Skeletal muscle tissue (tissue), 4 donors: ENCODE results near the gene USF1. TPM values are rescaled to one million over a fixed set of nuclear protein-coding genes. Genes with fewer than 3 reads are reported as not detected.
"Not testable (repeated sequence)": the region's sequence is repeated elsewhere in the genome, so short reads cannot be mapped to it uniquely, and the experiment has no call there.

Experiments
- H3K27ac ChIP-seq: one replicate; pipeline ENCODE4 v1.7.0; 2013; ENCODE audit warnings: mild to moderate bottlenecking, low read depth, low read length, inconsistent platforms
- H3K27me3 ChIP-seq, 3 donors: one replicate each; pipeline ENCODE4 v1.7.0; 2013; ENCODE audit warnings: low read length in 3 of 3; ENCODE audit not compliant: control insufficient read depth in 3 of 3, insufficient read depth in 3 of 3
- H3K36me3 ChIP-seq, 3 donors: one replicate each; pipeline ENCODE4 v1.7.0; 2013; ENCODE audit warnings: low read length in 3 of 3; ENCODE audit not compliant: control insufficient read depth in 3 of 3, insufficient read depth in 3 of 3
- H3K4me1 ChIP-seq, 3 donors: one replicate each; pipeline ENCODE4 v1.7.0; 2013; ENCODE audit warnings: low read length in 3 of 3, mild to moderate bottlenecking in 3 of 3; ENCODE audit not compliant: control insufficient read depth in 3 of 3, insufficient read depth in 3 of 3
- H3K4me3 ChIP-seq, 3 donors: one replicate each; pipeline ENCODE4 v1.7.0; 2013; ENCODE audit warnings: low read length in 3 of 3
- H3K9ac ChIP-seq, 3 donors: one replicate each; pipeline ENCODE4 v1.7.0; 2013; ENCODE audit warnings: low read length in 3 of 3, mild to moderate bottlenecking in 3 of 3, moderate library complexity in 2 of 3, low read depth in 1 of 3
- H3K9me3 ChIP-seq, 3 donors: one replicate each; pipeline ENCODE4 v1.7.0; 2013; ENCODE audit warnings: low read length in 3 of 3; ENCODE audit not compliant: control insufficient read depth in 3 of 3
- total RNA-seq: library from RNA; depleted of rRNA; stranded (reverse); fragments of >200 nt; gene quantifications from one replicate; pipeline ENCODE4 v1.2.3, GENCODE V29; 2014
- donor health status: Osteomylitis.

USF1 gene
- total RNA-seq, 1 donor from 2014 or later = 66.3 TPM

DNA sequence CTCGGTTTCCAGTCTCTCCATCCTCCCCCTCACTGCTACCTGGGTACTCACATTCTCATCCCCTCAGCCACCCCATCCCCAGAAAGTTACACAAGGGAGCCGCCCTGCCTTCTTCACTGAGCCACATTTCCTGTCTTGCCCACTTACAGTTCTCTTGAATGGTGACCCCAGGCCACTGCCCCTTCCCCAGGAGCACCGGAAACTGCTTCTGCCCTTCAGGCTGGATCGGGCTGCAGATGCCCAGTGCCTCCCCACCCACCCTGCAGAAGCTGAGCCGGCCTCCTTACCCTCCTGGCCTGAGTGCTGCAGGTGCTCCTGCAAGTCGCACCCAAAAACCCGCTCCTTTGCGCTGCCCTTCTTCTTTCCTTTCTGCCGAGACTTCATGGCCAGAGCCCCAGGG is 23.5 kb upstream of the USF1 start:
- Histone ChIP-seq H3K36me3 (no peaks in the 10 kb centered on the region), H3K4me1 (no peaks in the 10 kb centered on the region), H3K27ac (peak overlapping the region; percentile 51), H3K9me3 (no peaks in the 10 kb centered on the region), H3K9ac (no peak overlapping the region), H3K4me3 (peak overlapping the region in 2 of 3 donors; percentile 46 to 56), H3K27me3 (peaks cover 2 to 8% (median 3%) of the 10 kb centered on the region in 3 donors)

- no peak overlapping the region for H3K9ac ChIP-seq
- peak overlapping the region; percentile 51 for H3K27ac ChIP-seq
- no peaks in the 10 kb centered on the region for H3K4me1 ChIP-seq
Observed at GRCh38 chr1:161068306-161069234, 22.8 kb upstream of the USF1 start.

DNA sequence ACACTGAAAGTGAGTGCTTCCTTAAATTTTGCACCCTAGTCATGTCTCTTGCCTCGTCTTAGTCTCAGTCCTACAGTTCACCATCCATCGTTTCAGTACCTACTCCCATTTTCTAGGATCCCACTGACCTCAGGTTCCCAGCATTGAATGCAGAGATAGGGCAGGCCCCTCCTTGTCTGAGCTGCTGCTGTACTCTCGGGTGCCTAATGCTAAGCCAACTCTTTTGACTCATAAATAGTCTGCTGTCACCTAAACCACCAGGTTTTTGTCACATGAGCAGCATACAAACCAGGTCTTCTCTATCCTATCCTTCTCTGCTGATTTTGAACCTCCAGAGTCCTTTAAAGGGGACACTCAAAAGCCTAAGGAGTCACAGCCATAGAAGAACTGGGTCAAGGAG is 20.9 kb upstream of the USF1 start:
- Histone ChIP-seq H3K27me3 (peaks cover 2 to 15% (median 3%) of the 10 kb centered on the region in 3 donors), H3K4me1 (no peaks in the 10 kb centered on the region), H3K27ac (no peak overlapping the region), H3K36me3 (no peaks in the 10 kb centered on the region), H3K4me3 (no peak overlapping the region), H3K9ac (no peak overlapping the region), H3K9me3 (no peaks in the 10 kb centered on the region)

More at GRCh38 chr1:161068306-161069234, 22.8 kb upstream of the USF1 start:
- peaks cover 2 to 12% (median 3%) of the 10 kb centered on the region in 3 donors for H3K27me3 ChIP-seq
- no peaks in the 10 kb centered on the region for H3K36me3 ChIP-seq
- H3K4me3 ChIP-seq = peak overlapping the region in 2 of 3 donors; percentile 46 to 56
- H3K9me3 ChIP-seq = no peaks in the 10 kb centered on the region

DNA sequence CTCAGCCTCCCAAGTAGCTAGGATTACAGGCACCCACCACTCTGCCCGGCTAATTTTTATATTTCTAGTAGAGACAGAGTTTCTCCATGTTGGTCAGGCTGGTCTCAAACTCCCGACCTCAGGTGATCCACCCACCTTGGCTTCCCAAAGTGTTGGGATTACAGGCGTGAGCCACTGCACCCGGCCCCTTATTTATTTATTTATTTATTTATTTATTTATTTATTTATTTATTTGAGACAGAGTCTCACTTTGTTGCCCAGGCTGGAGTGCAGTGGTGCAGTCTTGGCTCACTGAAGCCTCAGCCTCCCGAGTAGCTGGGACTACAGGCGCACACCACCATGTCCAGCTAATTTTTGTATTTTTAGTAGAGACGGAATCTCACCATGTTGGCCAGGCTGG is 19.9 kb upstream of the USF1 start:
- not testable (repeated sequence) for H3K36me3 ChIP-seq, H3K4me3 ChIP-seq, H3K4me1 ChIP-seq, H3K27ac ChIP-seq, H3K9me3 ChIP-seq, H3K9ac ChIP-seq
- H3K27me3 ChIP-seq = peaks cover 2 to 15% (median 3%) of the 10 kb centered on the region in 3 donors

- H3K4me1 ChIP-seq, H3K9me3 ChIP-seq, H3K9ac ChIP-seq, H3K36me3 ChIP-seq, H3K27ac ChIP-seq, H3K4me3 ChIP-seq: not testable (repeated sequence)
- peaks cover 0 to 15% (median 3%) of the 10 kb centered on the region in 3 donors for H3K27me3 ChIP-seq
Observed at GRCh38 chr1:161063936-161064335, 18.2 kb upstream of the USF1 start.

DNA sequence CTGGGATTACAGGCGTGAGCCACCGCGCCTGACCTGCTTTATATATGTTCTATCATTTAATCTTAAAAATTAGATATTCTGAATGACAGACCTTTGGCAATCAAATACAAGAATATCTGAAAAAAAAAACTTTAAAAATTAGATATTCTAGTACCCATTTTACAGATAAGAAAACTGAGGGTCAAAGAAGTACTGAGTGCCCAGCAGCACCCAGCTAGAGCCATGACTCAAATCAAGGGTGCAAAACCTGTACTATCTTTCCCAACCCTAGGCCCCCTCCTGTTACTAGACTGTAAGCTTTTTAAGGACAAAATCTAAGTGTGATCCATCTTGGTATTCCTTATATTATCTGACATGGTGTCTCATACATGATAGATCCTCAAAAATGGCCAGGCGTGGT is 15.6 kb upstream of the USF1 start:
- Histone ChIP-seq H3K9me3 (no peaks in the 10 kb centered on the region), H3K9ac (no peak overlapping the region), H3K36me3 (no peaks in the 10 kb centered on the region), H3K27me3 (peaks cover 4 to 10% (median 4%) of the 10 kb centered on the region in 3 donors), H3K27ac (no peak overlapping the region), H3K4me1 (no peaks in the 10 kb centered on the region), H3K4me3 (no peak overlapping the region)

- no peak overlapping the region for H3K27ac ChIP-seq
- peaks cover 5 to 20% (median 18%) of the 10 kb centered on the region in 3 donors for H3K27me3 ChIP-seq
- H3K9me3 ChIP-seq = peaks cover 0 to 2% (median 0%) of the 10 kb centered on the region in 3 donors
- H3K4me1 ChIP-seq = no peaks in the 10 kb centered on the region
- H3K4me3 ChIP-seq = no peak overlapping the region
- H3K36me3 ChIP-seq = no peaks in the 10 kb centered on the region
- H3K9ac ChIP-seq = no peak overlapping the region
Observed at GRCh38 chr1:161059293-161059692, 13.5 kb upstream of the USF1 start.

DNA sequence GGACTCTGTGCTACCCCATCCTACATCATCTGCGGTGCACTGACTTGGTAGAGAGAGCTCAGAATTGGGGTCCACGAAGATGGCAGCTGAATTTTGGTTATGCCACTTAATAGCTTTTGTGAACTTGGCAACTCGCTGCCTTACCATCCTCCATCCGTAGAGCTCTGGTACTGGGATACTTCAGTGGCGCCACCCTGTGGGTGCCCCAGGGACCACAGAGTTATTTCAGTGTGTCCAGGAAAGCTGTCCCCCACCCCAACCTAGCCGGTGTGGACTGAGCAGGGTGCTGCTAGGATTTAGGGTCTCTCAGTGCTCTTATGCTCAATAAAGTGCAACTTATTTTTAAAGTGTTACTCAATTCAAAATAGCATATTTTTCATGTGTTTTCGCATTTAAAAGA is 9.0 kb upstream of the USF1 start:
- Histone ChIP-seq H3K36me3 (no peaks in the 10 kb centered on the region), H3K9me3 (peaks cover 0 to 2% (median 0%) of the 10 kb centered on the region in 3 donors), H3K9ac (no peak overlapping the region), H3K27me3 (peaks cover 5 to 31% (median 17%) of the 10 kb centered on the region in 3 donors), H3K4me1 (no peaks in the 10 kb centered on the region), H3K27ac (no peak overlapping the region), H3K4me3 (no peak overlapping the region)

DNA sequence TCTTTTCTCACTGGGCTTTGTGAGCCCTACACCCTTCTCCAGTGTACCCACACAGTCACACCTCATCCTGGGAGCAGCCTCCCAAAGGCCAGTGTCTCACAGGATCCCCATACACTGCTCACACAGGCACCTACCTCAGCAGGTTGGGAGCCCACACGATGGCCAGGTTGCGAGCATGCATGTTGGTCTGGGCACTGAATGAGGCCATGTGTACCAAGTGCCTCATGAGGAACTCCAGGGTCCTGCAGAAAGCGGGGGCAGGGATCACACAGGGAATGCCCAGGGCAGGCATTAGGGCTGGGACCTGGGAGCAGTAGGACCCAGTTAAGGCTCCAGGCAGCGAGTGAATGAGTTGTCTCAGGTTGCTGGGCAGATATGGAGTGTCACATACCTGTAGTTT is 8.5 kb upstream of the USF1 start:
- no peaks in the 10 kb centered on the region for H3K36me3 ChIP-seq
- H3K9me3 ChIP-seq = peaks cover 0 to 2% (median 0%) of the 10 kb centered on the region in 3 donors
- no peak overlapping the region for H3K27ac ChIP-seq
- H3K4me3 ChIP-seq = no peak overlapping the region
- no peaks in the 10 kb centered on the region for H3K4me1 ChIP-seq
- no peak overlapping the region for H3K9ac ChIP-seq
- peaks cover 5 to 31% (median 17%) of the 10 kb centered on the region in 3 donors for H3K27me3 ChIP-seq

DNA sequence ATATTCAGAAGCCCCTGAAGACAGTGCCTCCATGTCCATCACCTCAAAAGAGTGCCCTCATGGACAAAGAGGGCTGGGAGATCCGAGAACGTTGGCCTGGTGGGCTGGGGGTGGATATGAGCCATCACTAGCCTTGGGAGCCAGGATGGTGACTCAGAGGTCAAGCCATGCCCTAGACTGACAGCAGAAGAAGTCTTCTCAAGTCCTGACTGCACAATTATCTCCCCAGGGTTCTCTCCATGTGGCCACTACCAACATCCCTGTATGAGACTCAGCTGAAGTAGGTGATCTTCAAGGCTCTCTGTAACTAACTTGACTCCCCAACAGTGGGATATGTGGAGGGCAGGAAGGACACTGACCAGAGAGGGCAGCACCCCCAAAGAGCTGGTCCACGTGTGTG is 7.1 kb upstream of the USF1 start:
- H3K9me3 ChIP-seq = peaks cover 0 to 2% (median 0%) of the 10 kb centered on the region in 3 donors
- H3K9ac ChIP-seq = no peak overlapping the region
- peaks cover 0 to 2% (median 0%) of the 10 kb centered on the region in 3 donors for H3K36me3 ChIP-seq
- no peaks in the 10 kb centered on the region for H3K4me1 ChIP-seq
- H3K27ac ChIP-seq = no peak overlapping the region
- peaks cover 5 to 31% (median 17%) of the 10 kb centered on the region in 3 donors for H3K27me3 ChIP-seq
- H3K4me3 ChIP-seq = no peak overlapping the region
